Activated CD8-positive, alpha-beta memory T cell treated with anti-CD3 and anti-CD28 coated beads for 36 hours (primary cell): ENCODE data around the gene ADGRF3. TPM values are rescaled to one million over a fixed set of nuclear protein-coding genes. Genes with fewer than 3 reads are reported as not detected.
"Not testable (repeated sequence)": the region's sequence is repeated elsewhere in the genome, so short reads cannot be mapped to it uniquely, and the experiment has no call there.

Experiments used
- CTCF ChIA-PET: fragments of 350-600 bp; sonication (Branson Sonifier 250); formaldehyde crosslinking; loops from one replicate; lab custom pipeline; 2021; ENCODE audit warnings: antibody characterized with exemption; lab: Charles Lee
- POLR2A ChIA-PET: fragments of 350-600 bp; sonication (Branson Sonifier 250); formaldehyde crosslinking; loops from one replicate; lab custom pipeline; 2021; ENCODE audit warnings: antibody characterized with exemption; lab: Charles Lee
- total RNA-seq, 2 experiments: library from RNA; stranded (reverse); gene quantifications; one replicate each; pipeline ENCODE4 v1.2.3, GENCODE V29; 2021

ADGRF3 gene
- total RNA-seq, 2 experiments from 2014 or later, result 3.7 to 3.9 TPM

DNA sequence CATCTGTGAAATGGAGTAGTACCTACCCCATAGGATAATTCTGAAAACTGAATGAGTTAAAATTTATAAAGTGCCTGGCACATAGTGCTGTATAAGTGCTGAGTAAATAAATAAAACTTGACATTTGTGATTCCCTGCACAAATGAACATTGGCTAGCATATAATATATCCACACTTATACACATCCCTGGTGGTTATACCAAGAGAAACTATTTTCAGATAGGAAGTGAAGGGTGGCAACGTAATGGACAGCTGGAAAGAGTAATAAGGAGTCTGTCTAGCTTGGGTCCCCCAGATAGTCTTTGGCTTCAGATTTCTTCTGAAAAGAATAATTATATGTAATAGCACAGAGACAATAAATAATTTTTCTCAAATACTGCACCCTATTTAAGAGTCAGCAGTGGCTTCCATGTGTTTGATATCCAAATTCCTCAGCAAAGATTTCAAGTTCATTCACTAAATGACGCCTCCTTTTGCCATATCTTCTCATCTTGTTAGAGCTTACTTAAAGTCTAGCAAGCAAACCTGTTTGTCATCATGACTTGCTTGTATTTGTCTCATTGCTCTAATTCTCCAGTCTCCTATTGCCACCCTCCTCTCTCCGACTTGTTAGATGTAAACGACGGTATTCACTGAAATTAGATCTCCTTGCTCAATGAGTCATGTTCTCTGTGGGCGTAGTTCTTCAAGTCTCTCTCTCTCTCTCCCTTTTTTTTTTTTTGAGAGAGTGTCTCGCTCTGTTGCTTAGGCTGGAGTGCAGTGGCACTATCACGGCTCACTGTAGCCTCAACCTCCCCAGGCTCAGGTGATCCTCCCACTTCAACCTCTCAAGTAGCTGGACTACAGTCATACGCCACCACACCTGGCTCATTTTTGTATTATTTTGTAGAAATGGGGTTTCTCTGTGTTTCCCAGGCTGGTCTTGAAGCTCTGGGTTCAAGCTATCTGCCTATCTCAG, 8.7 kb upstream of the ADGRF3 start:
- ChIA-PET CTCF (interaction anchor here (0.7 to 1.5 kb wide), 2 partner anchors 9 to 171 kb away, joined by 3 to 5 read pairs; partner anchors contain the start of genes ADGRF3 and SELENOI), POLR2A (no interaction called here)

GRCh38 chr2:26354469-26354868, 7.9 kb upstream of the ADGRF3 start:
- POLR2A ChIA-PET, CTCF ChIA-PET: not testable (repeated sequence)

DNA sequence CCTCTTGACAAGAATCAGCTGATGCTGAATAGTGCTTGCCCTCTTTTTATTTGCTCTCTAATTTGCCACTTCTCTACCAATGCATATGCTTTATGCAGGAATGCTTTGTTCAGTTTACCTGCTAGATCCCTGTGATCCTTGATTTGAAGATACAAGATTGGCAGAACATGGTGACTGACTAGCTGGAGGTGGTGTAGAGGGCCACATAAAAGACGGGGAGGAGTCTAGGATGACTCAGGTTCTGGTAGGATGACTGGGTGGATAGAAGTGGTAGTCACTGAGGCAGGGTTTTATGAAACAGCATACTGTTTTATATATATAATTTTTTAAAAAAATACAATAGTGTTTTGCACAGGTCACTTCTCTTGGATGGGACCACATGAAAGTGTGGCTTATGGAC, 6.3 kb upstream of the ADGRF3 start:
- POLR2A ChIA-PET, result no interaction called here
- CTCF ChIA-PET, result no interaction called here

DNA sequence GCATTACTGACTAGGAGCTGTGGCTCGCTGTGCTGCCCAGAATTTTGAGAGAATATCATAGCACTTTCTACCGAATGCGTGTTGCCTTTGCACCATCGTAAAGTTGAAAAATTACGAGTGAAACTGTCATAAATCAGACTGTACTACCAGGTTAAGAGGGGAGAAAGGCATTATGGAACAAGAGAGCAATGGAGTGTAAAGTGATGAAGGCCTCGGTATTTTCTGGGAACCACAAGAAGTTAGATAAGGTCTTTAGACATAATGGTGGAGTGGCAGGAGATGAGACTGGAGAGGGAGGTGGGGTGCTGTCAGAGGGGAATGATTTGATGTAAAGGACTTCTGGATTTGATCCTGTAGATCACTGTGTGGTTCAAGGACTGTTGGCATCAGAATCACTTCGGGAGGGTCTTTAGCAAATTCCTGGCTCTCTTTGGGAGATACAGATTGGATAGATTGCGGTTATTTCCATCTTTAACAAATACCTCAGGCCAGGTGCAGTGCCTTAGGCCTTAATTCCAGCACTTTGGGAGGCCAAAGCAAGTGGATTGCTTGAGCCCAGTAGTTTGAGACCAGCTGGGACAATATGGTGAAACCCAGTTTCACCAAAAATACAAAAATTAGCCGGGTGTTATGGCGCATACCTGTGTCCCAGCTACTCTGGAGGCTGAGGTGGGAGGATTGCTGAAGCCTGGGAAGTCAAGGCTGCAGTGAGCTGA, 4.9 kb upstream of the ADGRF3 start:
- ChIA-PET CTCF (no interaction called here), POLR2A (no interaction called here)

DNA sequence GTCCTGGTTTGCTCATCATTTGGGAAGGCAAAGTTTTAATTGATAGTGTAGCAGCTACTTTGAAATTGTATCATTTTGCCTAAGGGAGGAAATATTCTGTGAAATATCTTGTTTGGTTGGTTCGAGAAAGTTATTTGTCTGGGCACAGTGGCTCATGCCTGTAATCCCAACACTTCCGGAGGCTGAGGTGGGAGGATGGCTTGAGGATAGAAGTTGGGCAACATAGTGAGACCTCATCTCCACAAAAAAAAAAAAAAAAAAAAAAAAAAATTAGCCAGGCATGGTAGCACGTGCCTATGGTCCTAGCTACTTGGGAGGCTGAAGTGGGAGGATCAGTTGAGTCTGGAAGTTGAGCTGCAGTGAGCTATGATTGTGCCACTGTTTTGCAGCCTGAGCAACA, 3.1 kb upstream of the ADGRF3 start:
- POLR2A ChIA-PET, result no interaction called here
- CTCF ChIA-PET, result no interaction called here

DNA sequence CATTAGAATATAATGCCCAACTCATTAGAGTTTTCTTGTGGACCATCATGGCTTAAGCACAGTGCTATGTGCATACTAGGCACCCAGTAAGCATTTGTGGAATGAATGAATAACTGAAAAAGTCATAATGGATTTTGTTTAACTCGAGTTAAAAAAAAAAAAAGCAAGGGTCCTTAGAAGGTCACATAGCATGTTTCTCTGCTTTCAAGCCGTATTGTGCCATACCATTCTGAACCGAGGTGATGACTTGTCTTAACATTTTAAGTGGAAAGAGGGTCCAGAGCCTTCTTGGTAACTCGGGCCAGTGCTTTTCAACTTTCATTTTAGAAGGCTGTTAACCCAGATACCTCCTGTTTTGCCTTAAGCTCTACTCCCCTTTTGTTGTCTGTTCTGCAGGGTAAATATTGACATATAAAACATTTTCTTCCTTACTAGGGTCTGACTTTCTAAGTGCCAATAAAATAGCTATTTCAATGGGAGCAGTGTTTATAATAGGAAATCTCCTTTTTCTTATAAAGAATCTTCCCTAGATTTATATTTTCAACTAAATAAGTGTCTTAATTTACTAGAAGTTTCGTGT, 787 bp upstream of the ADGRF3 start:
- CTCF ChIA-PET, result interaction anchor here (0.8 kb wide), 1 partner anchor 105 kb away, joined by 5 read pairs; no protein-coding TSS in a partner anchor
- POLR2A ChIA-PET, result interaction anchor here (1.0 to 2.3 kb wide), 2 partner anchors 103 to 314 kb away, joined by 4 to 11 read pairs; partner anchors contain the start of genes HADHA, HADHB and RAB10

DNA sequence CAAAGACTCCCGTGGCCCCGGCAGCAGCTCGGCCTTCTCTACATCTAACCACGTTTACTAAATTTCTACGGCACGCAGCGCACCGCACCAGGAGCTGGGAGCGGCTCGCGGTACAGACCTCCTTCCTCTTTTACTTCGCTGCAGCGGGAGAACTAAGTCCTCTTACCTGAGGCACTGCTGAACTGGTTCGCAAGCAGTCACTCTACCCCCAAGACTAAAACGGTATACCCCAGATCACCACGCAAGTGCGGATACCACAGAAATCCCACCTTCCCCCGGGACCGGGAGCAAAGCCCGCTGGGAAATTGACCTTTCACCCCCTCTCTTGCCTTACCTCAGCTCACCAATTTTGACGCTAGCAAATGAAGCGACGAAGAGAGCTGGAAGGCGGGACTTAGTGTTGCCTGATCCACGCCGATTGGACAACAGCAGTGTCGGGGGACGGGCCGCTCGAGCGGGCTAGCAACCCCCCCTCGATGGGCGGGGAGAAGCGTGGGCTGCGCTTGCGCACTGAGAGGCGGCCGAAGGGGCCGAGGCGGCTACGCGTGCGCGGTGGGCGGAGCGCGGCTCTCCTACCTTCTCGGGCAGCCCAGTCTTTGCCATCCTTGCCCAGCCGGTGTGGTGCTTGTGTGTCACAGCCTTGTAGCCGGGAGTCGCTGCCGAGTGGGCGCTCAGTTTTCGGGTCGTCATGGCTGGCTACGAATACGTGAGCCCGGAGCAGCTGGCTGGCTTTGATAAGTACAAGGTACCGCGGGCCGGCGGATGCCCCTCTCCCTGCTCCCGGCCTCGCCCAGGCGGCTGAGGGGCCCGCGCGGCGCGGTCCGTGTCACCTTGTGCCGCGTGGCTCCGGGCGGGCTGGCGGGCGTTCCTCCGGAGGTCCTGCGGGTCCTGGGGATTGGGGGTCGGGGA, 790 bp downstream of the ADGRF3 start, which contains the start of gene SELENOI:
TSS of gene SELENOI (plus strand) at position 599 of the 909 bp plus-strand sequence. CDS start at position 689, 90 bp downstream.
- POLR2A ChIA-PET, result interaction anchor here (0.6 to 2.3 kb wide), 3 partner anchors 9 to 530 kb away, joined by 3 to 11 read pairs (median 5); partner anchors contain the start of genes HADHA and HADHB
- CTCF ChIA-PET, result interaction anchor here (1.1 kb wide), 1 partner anchor 10 kb away, joined by 3 read pairs; no protein-coding TSS in a partner anchor

DNA sequence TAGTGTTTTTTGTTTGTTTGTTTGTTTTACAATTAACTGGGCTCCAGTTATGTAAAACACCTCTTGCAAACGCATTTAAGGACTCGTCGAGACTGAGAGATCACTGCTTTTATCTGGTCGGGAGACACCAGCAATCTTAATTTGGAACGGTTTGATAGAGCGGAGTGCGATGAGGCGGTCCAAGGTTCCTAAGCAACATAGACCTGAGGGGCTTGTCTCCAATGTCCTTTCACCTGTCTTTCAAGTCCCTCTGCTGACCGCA, 1.4 kb downstream of the ADGRF3 start:
- ChIA-PET CTCF (no interaction called here), POLR2A (interaction anchor here (1.3 to 2.3 kb wide), 2 partner anchors 8 to 101 kb away, joined by 5 to 11 read pairs; partner anchors contain the start of genes HADHA and HADHB)

DNA sequence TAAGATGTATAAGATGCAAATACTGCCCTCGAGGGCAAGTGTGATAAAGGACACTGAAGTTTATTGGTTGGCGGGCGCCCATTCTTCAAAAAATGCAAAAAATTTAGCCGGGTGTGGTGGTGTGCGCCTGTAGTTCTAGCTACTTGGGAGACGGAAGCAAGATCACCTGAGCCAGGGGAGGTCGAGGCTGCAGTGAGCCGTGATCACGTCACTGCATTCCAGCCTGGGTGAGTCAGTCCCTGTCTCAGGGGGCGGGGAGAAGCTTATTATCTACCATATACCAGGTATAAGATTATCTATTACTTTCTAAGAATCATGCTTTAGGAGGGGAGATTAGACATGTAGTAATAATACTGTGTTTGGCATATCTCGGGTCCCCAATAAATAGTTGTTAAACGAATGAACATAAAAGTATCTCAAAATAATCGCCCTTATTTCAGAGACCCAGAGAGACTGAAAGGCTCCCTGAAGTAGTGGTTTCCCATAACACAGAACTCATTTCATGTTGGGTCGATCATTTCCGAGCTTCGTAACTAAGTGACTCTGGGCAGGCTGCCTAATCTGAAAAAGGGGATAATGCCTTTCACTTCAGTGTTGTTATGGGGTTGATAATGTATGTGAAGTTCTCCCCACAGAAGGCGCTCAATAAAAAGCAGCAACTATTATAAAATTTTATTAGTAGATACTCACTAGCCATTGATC, 1.9 kb downstream of the ADGRF3 start:
- POLR2A ChIA-PET, result interaction anchor here (1.3 to 2.3 kb wide), 2 partner anchors 7 to 101 kb away, joined by 5 to 11 read pairs; partner anchors contain the start of genes HADHA and HADHB
- CTCF ChIA-PET, result interaction anchor here (1.1 kb wide), 1 partner anchor 17 kb away, joined by 3 read pairs; no protein-coding TSS in a partner anchor

DNA sequence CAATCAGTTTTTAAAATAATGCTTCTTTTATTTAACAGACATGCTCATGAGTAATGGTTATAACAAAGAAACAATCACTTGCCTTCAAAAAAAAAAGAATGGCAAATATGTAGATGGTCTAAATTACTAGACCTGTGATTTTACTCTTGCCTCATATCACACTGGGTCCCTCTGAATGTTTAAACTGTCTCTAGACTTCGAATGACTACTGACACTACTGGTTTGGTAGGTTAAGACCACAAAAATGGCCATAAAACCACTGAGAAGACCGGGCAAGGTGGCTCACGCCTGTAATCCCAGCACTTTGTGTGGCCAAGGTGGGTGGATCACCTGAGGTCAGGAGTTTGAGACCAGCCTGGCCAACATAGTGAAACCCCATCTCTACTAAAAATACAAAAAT, 5.8 kb downstream of the ADGRF3 start:
- ChIA-PET CTCF (no interaction called here), POLR2A (no interaction called here)

- ChIA-PET CTCF (no interaction called here), POLR2A (interaction anchor here (1.7 kb wide), 1 partner anchor 8 kb away, joined by 5 read pairs; the partner anchor contains the start of gene SELENOI)
These were observed 9.3 kb downstream of the ADGRF3 start for GRCh38 chr2:26337298-26337697.

DNA sequence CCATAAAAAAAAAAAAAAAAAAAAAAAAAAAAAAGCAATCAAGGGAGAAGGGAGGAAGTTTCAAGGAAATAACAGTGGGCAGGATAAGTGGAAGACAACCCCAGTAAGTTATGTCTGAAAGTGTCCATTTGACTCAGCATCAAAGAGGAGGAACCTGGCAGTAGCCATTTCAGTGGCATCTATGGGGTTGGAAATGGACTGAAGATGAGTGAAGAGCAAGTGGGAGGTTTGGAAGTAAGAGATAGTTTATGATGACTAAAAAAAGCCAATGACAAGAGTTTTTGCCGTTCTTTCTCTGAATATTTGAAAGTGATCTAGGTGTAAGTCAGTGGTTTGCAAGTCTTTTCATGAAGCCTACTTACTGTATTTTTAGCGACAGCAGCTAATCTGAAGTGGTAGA, 9.9 kb downstream of the ADGRF3 start:
- CTCF ChIA-PET, result interaction anchor here (1.0 kb wide), 1 partner anchor 365 kb away, joined by 3 read pairs; no protein-coding TSS in a partner anchor

DNA sequence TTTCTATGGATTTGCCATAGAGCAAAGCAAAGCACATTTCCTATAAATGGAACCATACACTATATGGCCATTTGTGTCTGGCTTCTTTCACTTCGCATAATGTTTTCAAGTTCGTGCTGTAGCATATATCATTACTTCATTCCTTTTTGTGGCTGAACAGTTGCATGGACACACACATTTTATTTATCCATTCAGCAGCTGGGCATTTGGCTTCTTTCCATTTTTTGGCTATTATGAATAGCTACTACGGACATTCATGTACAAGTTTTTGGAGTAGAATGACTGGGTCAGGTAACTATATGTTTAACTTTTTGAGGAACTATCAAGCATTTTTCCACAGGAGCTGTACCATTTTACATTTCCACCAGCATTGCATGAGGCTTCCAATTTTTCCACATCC, 11.4 kb downstream of the ADGRF3 start:
- CTCF ChIA-PET, result no interaction called here
- POLR2A ChIA-PET, result interaction anchor here (0.5 kb wide), 1 partner anchor 433 kb away, joined by 3 read pairs; no protein-coding TSS in a partner anchor

More for the DNA sequence above, 9.9 kb downstream of the ADGRF3 start:
- POLR2A ChIA-PET, result interaction anchor here (1.7 kb wide), 1 partner anchor 9 kb away, joined by 5 read pairs; the partner anchor contains the start of gene SELENOI

DNA sequence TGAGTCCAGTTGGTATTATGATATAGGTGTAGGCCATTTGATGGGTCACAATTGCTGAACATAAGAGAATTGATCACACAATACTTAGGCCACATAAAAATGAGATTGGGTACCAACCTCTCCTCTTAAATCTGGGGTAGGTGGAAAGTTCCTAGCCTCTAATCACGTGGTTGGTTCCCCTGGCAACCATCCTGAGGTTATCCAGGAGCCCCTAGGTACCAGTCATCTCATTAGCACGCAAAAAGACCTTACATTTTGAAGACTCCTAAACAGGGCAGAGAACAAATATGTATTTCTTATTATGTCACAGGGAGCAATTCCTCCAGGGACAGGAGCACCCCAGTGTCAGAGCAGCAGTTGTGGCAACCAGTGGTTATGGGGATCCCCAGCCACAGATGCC, 13.3 kb downstream of the ADGRF3 start:
- POLR2A ChIA-PET, result no interaction called here
- CTCF ChIA-PET, result no interaction called here

DNA sequence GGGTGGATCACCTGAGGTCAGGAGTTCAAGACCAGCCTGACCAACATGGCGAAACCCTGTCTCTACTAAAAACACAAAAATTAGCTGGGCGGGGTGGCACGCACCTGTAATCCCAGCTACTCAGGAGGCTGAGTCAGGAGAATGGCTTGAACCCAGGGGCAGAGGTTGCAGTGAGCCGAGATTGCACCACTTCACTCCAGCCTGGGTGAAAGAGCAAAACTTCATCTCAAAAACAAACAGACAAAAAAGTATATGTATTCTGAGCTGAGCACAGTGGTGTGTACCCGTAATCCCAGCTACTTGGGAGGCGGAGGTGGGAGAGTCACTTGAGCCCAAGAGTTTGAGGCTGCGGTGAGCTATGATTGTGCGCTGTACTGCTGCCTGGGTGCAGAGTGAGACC, 15.3 kb downstream of the ADGRF3 start:
- CTCF ChIA-PET, POLR2A ChIA-PET: not testable (repeated sequence)

GRCh38 chr2:26330604-26331003, 16.0 kb downstream of the ADGRF3 start:
- ChIA-PET CTCF (interaction anchor here (0.5 to 0.7 kb wide), 3 partner anchors 85 to 307 kb away, joined by 3 to 7 read pairs (median 4); partner anchors contain the start of genes HADHA and HADHB), POLR2A (no interaction called here)

DNA sequence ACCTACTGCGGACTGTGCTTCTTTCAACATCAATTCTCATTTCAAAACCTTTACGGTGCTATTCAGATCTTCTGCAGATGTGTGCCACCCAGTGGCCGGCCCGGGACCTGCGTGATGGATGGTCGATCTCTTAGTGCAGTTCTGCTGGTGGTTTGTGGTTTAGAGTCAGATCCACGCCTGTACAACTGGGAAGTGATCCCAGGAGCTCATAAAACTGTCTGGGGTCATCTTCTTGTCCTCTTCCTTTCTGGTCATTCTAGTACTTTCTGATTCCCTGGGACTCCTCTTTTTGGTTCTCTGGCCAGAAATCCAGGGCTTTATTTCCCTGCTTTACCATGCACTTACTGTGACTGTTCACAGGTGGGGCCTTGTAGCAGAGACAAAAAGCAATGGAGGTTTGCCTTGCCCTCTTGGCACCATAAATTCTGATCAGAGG, 16.5 kb downstream of the ADGRF3 start:
- CTCF ChIA-PET, result interaction anchor here (0.5 to 0.7 kb wide), 4 partner anchors 85 to 566 kb away, joined by 3 to 7 read pairs (median 4); partner anchors contain the start of genes HADHA and HADHB
- POLR2A ChIA-PET, result no interaction called here
